ENCODE results near the gene OR5AK2. TPM values are rescaled to one million over a fixed set of nuclear protein-coding genes. Genes with fewer than 3 reads are reported as not detected.

Gene OR5AK2
- not detected for total RNA-seq

GRCh38 chr11:56988614-56989013, at the start of gene OR5AK2:
Gene OR5AK2, plus strand, starts transcription at chr11:56988914. Its CDS starts 0 bp downstream, at chr11:56988914.

Other genes with a start within 250 kb of the OR5AK2 start
- gene OR9G4, start 240.2 kb upstream of the OR5AK2 start, total RNA-seq: not detected
- 35.4 TPM for gene LRRC55, start 193.0 kb downstream of the OR5AK2 start, total RNA-seq
- gene APLNR, start 248.3 kb downstream of the OR5AK2 start, total RNA-seq: 6.9 TPM